ENCODE measurements around the gene SIGLEC14. TPM values are rescaled to one million over a fixed set of nuclear protein-coding genes. Genes with fewer than 3 reads are reported as not detected.

SIGLEC14 gene
- total and polyA plus RNA-seq, 7 experiments from 2014 or later = 0.08 to 43.8 (median 1.2) TPM; not detected in 2

DNA sequence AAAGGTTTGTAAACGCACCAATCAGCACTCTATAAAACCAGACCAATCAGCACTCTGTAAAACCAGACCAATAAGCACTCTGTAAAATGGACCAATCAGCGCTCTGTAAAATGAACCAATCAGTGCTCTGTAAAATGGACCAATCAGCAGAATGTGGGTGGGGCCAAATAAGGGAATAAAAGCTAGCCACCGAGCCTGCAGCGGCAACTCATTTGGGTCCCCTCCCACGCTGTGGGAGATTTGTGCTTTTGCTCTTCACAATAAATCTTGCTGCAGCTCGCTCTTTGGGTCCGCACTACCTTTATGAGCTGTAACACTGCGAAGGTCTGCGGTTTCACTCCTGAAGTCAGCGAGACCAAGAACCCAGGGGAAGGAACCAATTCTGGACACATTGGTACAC lies 47.5 kb downstream of the SIGLEC14 start:
- peaks cover 1 to 41% (median 17%) of the 10 kb centered on the region in 5 donors for H3K36me3 Mint-ChIP-seq
- Histone ChIP-seq H3K27me3 (ENCODE audit: control insufficient read depth in 2 of 2, insufficient read depth in 2 of 2, low read length in 2 of 2) (no peaks in the 10 kb centered on the region), H3K27ac (ENCODE audit: low read depth, low read length) (no peak overlapping the region), H3K4me1 (ENCODE audit: control insufficient read depth in 2 of 2, insufficient read depth in 2 of 2, low read length in 2 of 2) (peaks cover 0 to 7% of the 10 kb centered on the region in 2 donors), H3K9me3 (ENCODE audit: control insufficient read depth in 2 of 3, low read length in 3 of 3) (no peaks in the 10 kb centered on the region), H3K4me3 (ENCODE audit: low read length) (no peak overlapping the region), H3K36me3 (ENCODE audit: control insufficient read depth in 2 of 3, insufficient read depth in 3 of 3, low read length in 3 of 3) (no peaks in the 10 kb centered on the region)
- intact Hi-C loops (cut with micrococcal nuclease) = no loop called here
- POLR2A ChIA-PET = no interaction called here
- peaks cover 27 to 46% (median 41%) of the 10 kb centered on the region in 5 donors for H3K27me3 Mint-ChIP-seq
- peaks cover 0 to 26% (median 6%) of the 10 kb centered on the region in 11 donors for H3K9me3 Mint-ChIP-seq
- H3K4me1 Mint-ChIP-seq = peaks cover 9 to 26% (median 15%) of the 10 kb centered on the region in 7 donors
- CTCF ChIA-PET = no interaction called here
- H3K4me3 Mint-ChIP-seq = no peak overlapping the region
- DNase-seq (no peak), ATAC-seq (no peak)
- no peak overlapping the region for H3K27ac Mint-ChIP-seq

DNA sequence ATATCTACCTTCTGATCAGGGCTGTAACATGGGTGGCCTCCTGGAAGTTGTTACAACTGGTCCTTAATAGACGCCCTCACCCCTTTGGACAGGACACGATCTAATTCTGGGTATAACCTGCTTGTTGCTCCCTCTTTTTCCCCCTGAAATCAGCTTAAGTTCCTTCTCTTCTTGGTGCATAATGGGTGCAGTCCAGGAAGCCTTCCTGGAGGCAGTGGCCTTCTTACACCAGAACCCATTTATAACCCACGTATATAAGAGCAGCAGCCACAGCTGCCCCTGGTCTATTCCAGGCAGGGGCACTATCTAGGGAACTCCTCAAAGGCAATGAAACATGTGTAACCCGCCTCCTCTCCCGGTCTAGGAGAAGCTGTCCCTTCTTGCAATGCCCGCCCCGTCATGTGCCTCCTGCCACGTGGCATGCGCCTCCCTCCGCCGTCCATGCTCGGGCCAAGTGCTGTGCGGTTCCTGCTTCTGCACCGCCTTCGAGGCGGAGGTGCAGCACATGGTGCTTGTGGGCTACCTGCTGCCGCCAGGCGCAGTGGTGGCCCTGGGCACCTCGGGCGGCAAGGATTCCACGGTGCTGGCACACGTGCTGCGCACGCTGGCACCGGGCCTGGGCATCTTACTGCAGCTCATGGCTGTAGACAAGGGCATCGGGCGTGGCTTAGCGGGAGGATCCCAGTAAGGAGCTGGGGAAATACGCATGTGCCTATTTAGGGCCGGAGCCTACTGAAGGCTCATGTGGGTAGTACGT lies 48.3 kb downstream of the SIGLEC14 start:
- H3K4me3 Mint-ChIP-seq = no peak overlapping the region

DNA sequence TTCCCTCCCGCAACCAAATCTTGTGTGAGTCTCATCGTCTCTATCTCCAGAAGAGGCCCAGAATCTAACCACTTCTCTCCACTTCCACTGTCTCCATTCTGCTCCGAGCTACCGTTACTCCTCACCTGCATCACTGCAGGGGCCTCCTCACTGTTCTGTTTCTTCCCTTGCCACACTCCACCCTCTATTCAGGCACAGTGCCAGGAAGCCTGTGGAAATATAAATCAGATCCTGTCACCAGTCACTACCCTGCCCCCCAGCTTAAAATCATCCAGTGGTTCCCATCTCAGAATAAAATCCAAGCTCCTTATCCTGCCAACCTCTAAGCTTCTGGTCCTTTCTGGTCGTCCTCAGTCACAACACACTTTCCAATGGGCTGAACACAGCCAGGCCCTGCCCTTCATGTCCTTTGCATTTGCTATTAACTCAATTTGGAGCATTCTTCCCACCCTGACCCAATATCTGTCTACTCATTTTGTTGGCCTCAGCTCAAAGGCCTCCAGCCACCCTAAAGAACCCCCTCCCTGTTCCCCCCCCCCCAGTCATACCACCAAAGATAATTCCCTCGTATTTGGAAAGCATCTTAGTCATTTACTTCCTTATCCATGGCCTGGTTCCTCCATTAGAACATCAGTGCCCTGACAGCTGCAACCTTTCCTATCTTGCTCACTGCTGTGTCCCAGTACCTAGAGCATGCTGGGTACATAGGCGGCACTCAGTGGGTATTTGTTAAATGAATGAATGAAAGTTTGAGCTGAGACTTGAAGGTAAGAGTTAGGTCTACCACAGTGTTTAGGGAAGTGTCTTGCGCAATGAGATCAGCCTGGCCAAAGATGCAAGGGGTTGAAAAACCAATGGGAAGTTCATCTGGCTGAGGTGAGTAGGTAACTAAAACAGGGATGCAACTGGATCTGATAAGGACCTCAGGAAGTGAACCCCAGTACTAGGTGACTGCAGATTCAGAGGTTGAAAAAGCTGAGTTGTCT lies 51.1 kb downstream of the SIGLEC14 start:
- intact Hi-C loops (cut with micrococcal nuclease) = loop anchor here in 1 of 2 donors (2.0 kb wide), 3 partner anchors 309 to 1265 kb away; partner anchors contain the start of genes JOSD2 and ZNF649
- CTCF ChIA-PET = interaction anchor here (0.6 kb wide), 1 partner anchor 19 kb away, joined by 4 read pairs; no protein-coding TSS in a partner anchor
- Mint-ChIP-seq H3K4me3 (peak overlapping the region; percentile 88 to 99 (median 96)), H3K27me3 (peaks cover 6 to 32% (median 28%) of the 10 kb centered on the region in 5 donors), H3K36me3 (peaks cover 10 to 37% (median 15%) of the 10 kb centered on the region in 5 donors), H3K9me3 (peaks cover 2 to 26% (median 7%) of the 10 kb centered on the region in 11 donors), H3K27ac (peak overlapping the region in 8 of 9 donors; percentile 29 to 97 (median 76)), H3K4me1 (peaks cover 19 to 41% (median 25%) of the 10 kb centered on the region in 7 donors)
- no peak for DNase-seq
- H3K4me1 ChIP-seq (ENCODE audit: control insufficient read depth in 2 of 2, insufficient read depth in 2 of 2, low read length in 2 of 2) = peaks cover 6 to 17% of the 10 kb centered on the region in 2 donors
- no peaks in the 10 kb centered on the region for H3K27me3 ChIP-seq (ENCODE audit: control insufficient read depth in 2 of 2, insufficient read depth in 2 of 2, low read length in 2 of 2)
- no peaks in the 10 kb centered on the region for H3K9me3 ChIP-seq (ENCODE audit: control insufficient read depth in 2 of 3, low read length in 3 of 3)
- peak overlapping the region; percentile 88 for H3K4me3 ChIP-seq (ENCODE audit: low read length)
- H3K27ac ChIP-seq (ENCODE audit: low read depth, low read length) = no peak overlapping the region
- no peak for ATAC-seq
- no peaks in the 10 kb centered on the region for H3K36me3 ChIP-seq (ENCODE audit: control insufficient read depth in 2 of 3, insufficient read depth in 3 of 3, low read length in 3 of 3)
- POLR2A ChIA-PET = interaction anchor here (1.4 to 1.9 kb wide), 2 partner anchors 30 to 109 kb away, joined by 3 to 5 read pairs; no protein-coding TSS in a partner anchor

More for the DNA sequence above, 48.3 kb downstream of the SIGLEC14 start:
- intact Hi-C loops (cut with micrococcal nuclease) = no loop called here
- no peak overlapping the region for H3K27ac ChIP-seq (ENCODE audit: low read depth, low read length)
- no peak overlapping the region for H3K4me3 ChIP-seq (ENCODE audit: low read length)
- Mint-ChIP-seq H3K4me1 (peaks cover 14 to 34% (median 22%) of the 10 kb centered on the region in 7 donors), H3K27me3 (peaks cover 27 to 46% (median 41%) of the 10 kb centered on the region in 5 donors), H3K9me3 (peaks cover 0 to 26% (median 6%) of the 10 kb centered on the region in 11 donors), H3K36me3 (peaks cover 2 to 43% (median 16%) of the 10 kb centered on the region in 5 donors), H3K27ac (no peak overlapping the region)
- no peak for ATAC-seq
- no peak for DNase-seq
- POLR2A ChIA-PET = no interaction called here
- CTCF ChIA-PET = no interaction called here
- no peaks in the 10 kb centered on the region for H3K36me3 ChIP-seq (ENCODE audit: control insufficient read depth in 2 of 3, insufficient read depth in 3 of 3, low read length in 3 of 3)
- H3K4me1 ChIP-seq (ENCODE audit: control insufficient read depth in 2 of 2, insufficient read depth in 2 of 2, low read length in 2 of 2) = peaks cover 4 to 14% of the 10 kb centered on the region in 2 donors
- no peaks in the 10 kb centered on the region for H3K27me3 ChIP-seq (ENCODE audit: control insufficient read depth in 2 of 2, insufficient read depth in 2 of 2, low read length in 2 of 2)
- no peaks in the 10 kb centered on the region for H3K9me3 ChIP-seq (ENCODE audit: control insufficient read depth in 2 of 3, low read length in 3 of 3)

DNA sequence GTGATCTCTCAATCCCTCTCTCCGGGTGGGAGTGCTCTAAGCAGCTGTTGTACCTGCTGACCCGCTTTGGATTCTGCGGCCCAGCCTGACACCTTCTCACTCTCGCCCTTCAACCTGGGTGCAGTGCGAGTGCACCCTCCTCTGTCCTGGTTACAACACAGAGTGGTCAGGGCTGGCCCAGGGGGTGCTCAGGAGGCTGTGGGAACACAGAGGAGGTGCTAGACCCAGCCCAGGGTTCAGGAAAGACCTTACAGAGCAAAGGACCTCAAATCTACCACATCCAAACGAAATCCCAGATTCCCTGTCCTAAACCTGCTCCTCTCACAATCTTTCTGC lies 51.9 kb downstream of the SIGLEC14 start:
- Mint-ChIP-seq H3K27me3 (peaks cover 0 to 24% (median 21%) of the 10 kb centered on the region in 5 donors), H3K36me3 (peaks cover 10 to 36% (median 18%) of the 10 kb centered on the region in 5 donors), H3K4me1 (peaks cover 19 to 37% (median 24%) of the 10 kb centered on the region in 7 donors), H3K9me3 (peaks cover 3 to 26% (median 7%) of the 10 kb centered on the region in 11 donors), H3K4me3 (peak overlapping the region; percentile 88 to 99 (median 96)), H3K27ac (peak overlapping the region in 8 of 9 donors; percentile 29 to 97 (median 78))
- intact Hi-C loops (cut with micrococcal nuclease) = loop anchor here (1.0 to 5.0 kb wide), 12 partner anchors 23 to 1264 kb away; partner anchors contain the start of genes ZNF175 (in 2 of the 2), ZNF649 (in 2 of the 2), CTU1 (in 1 of the 2) and JOSD2 (in 1 of the 2)
- ChIA-PET POLR2A (interaction anchor here (1.4 to 1.9 kb wide), 2 partner anchors 29 to 109 kb away, joined by 3 to 5 read pairs; no protein-coding TSS in a partner anchor), CTCF (interaction anchor here (0.6 kb wide), 2 partner anchors 18 to 85 kb away, joined by 3 to 4 read pairs; no protein-coding TSS in a partner anchor)
- peaks cover 6 to 17% of the 10 kb centered on the region in 2 donors for H3K4me1 ChIP-seq (ENCODE audit: control insufficient read depth in 2 of 2, insufficient read depth in 2 of 2, low read length in 2 of 2)
- H3K4me3 ChIP-seq (ENCODE audit: low read length) = peak overlapping the region; percentile 88
- H3K36me3 ChIP-seq (ENCODE audit: control insufficient read depth in 2 of 3, insufficient read depth in 3 of 3, low read length in 3 of 3) = no peaks in the 10 kb centered on the region
- peak overlapping the region; percentile 66 for H3K27ac ChIP-seq (ENCODE audit: low read depth, low read length)
- ATAC-seq (no peak), DNase-seq (no peak)
- H3K27me3 ChIP-seq (ENCODE audit: control insufficient read depth in 2 of 2, insufficient read depth in 2 of 2, low read length in 2 of 2) = no peaks in the 10 kb centered on the region
- H3K9me3 ChIP-seq (ENCODE audit: control insufficient read depth in 2 of 3, low read length in 3 of 3) = no peaks in the 10 kb centered on the region

DNA sequence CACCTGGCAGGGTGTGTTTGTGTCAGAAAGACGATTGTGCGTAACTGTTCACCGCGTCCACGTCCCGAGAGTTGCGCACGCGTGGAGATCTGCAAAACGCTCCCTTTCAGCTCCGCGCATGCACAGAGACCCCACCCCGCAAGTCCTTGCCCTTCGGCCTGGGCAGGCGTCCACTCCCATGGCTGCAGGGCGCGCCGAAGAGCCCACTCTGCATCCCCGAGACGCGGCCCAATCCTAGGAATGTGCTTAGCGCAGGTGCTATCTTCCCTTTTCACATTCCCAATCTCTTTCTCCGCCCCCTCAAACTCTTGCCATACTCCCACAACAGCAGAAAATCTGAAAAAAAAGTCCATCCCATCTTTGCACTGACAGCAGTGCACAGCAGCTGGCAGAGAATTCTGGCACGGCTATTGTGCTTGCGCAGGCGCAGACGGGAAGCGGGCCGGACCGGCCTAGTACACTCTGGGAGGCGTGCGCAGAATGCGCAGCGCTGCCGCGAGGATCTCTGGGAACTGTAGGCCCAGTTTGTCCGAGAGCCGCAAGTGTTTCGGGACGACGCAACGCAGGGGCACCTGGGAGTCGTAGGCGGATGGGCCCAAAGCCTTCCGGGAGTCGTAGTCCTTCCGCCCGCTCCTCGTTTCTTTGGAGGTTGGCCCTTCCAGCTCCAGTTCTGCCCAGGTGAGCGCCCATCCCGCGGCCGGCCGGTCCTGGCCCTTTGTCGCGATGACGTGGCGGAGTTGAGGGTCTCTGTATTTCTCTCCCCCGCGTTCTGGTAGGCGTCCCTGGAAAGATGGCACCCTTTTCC lies 52.5 kb downstream of the SIGLEC14 start:
- peak overlapping the region; percentile 88 for H3K4me3 ChIP-seq (ENCODE audit: low read length)
- peaks cover 7 to 30% (median 11%) of the 10 kb centered on the region in 11 donors for H3K9me3 Mint-ChIP-seq
- H3K4me1 Mint-ChIP-seq = peaks cover 19 to 37% (median 24%) of the 10 kb centered on the region in 7 donors
- H3K27ac Mint-ChIP-seq = peak overlapping the region; percentile 29 to 97 (median 78)
- DNase-seq = peak; percentile 87 to 95 (median 91)
- H3K9me3 ChIP-seq (ENCODE audit: control insufficient read depth in 2 of 3, low read length in 3 of 3) = no peaks in the 10 kb centered on the region
- H3K27ac ChIP-seq (ENCODE audit: low read depth, low read length) = peak overlapping the region; percentile 66
- ATAC-seq = peak; percentile 100
- peaks cover 6 to 17% of the 10 kb centered on the region in 2 donors for H3K4me1 ChIP-seq (ENCODE audit: control insufficient read depth in 2 of 2, insufficient read depth in 2 of 2, low read length in 2 of 2)
- intact Hi-C loops (cut with micrococcal nuclease) = loop anchor here (1.0 to 5.0 kb wide), 12 partner anchors 23 to 1263 kb away; partner anchors contain the start of genes ZNF175 (in 2 of the 2), ZNF649 (in 2 of the 2), CTU1 (in 1 of the 2) and JOSD2 (in 1 of the 2)
- no peaks in the 10 kb centered on the region for H3K27me3 ChIP-seq (ENCODE audit: control insufficient read depth in 2 of 2, insufficient read depth in 2 of 2, low read length in 2 of 2)
- ChIA-PET CTCF (interaction anchor here (0.6 kb wide), 1 partner anchor 84 kb away, joined by 3 read pairs; no protein-coding TSS in a partner anchor), POLR2A (interaction anchor here (1.4 to 1.9 kb wide), 2 partner anchors 28 to 110 kb away, joined by 3 to 5 read pairs; no protein-coding TSS in a partner anchor)
- no peaks in the 10 kb centered on the region for H3K36me3 ChIP-seq (ENCODE audit: control insufficient read depth in 2 of 3, insufficient read depth in 3 of 3, low read length in 3 of 3)
- H3K36me3 Mint-ChIP-seq = peaks cover 10 to 40% (median 22%) of the 10 kb centered on the region in 5 donors
- peaks cover 0 to 23% (median 15%) of the 10 kb centered on the region in 5 donors for H3K27me3 Mint-ChIP-seq
- H3K4me3 Mint-ChIP-seq = peak overlapping the region; percentile 88 to 99 (median 96)

Data from naive thymus-derived CD4-positive, alpha-beta T cell (primary cell).